ENCODE data around the gene ITGA3. TPM values are rescaled to one million over a fixed set of nuclear protein-coding genes. Genes with fewer than 3 reads are reported as not detected.
"Not testable (repeated sequence)": the region's sequence is repeated elsewhere in the genome, so short reads cannot be mapped to it uniquely, and the experiment has no call there.

The ITGA3 gene
- total RNA-seq, 1 experiment from 2014 or later: 392 TPM

GRCh38 chr17:50061713-50062045 lies 5.8 kb downstream of the ITGA3 start:
- not testable (repeated sequence) for H3K9me3 ChIP-seq (ENCODE audit: control insufficient read depth in 1 of 2, insufficient read depth in 1 of 2, low read depth in 1 of 2, low read length in 2 of 2); H4K20me1 ChIP-seq (ENCODE audit: insufficient read depth); H3K27me3 ChIP-seq (ENCODE audit: insufficient read depth, low read length); BruUV-seq (replicated peaks); DNase-seq (ENCODE audit: low read depth, low spot score); H2AFZ ChIP-seq (ENCODE audit: low read depth, low read length, poor library complexity, severe bottlenecking); H3K9me2 ChIP-seq (ENCODE audit: insufficient read depth); ATAC-seq
- Histone ChIP-seq H3K4me2 (ENCODE audit: low read length) (peak overlapping the region; percentile 87), H3K4me1 (ENCODE audit: control insufficient read depth in 1 of 2, insufficient read depth in 2 of 2, low read length in 2 of 2) (peaks cover 92 to 98% of the 10 kb centered on the region in 2 experiments), H3K27ac (ENCODE audit: low read depth, low read length) (peak overlapping the region; percentile 93), H3K9ac (ENCODE audit: low read length) (peak overlapping the region; percentile 82), H3K4me3 (replicated peaks in 1 of 2; ENCODE audit: low read depth in 1 of 2, low read length in 2 of 2) (peak overlapping the region; percentile 38 to 50), H3K79me2 (ENCODE audit: insufficient read depth, low read length) (peaks cover 99% of the 10 kb centered on the region), H3K36me3 (ENCODE audit: control insufficient read depth in 1 of 2, insufficient read depth in 2 of 2, low read length in 2 of 2) (peaks cover 7 to 18% of the 10 kb centered on the region in 2 experiments; a peak in 3 of 4 replicates)
- ChIA-PET CTCF (interaction anchor here (1.6 to 3.9 kb wide), 5 partner anchors 17 to 64 kb away, joined by 12 to 22 read pairs (median 20); no protein-coding TSS in a partner anchor), RAD21 (ENCODE audit: low non-redundant PET in 1 of 2, low total read pairs in 2 of 2, uncharacterized antibody in 2 of 2, unreplicated experiment in 2 of 2) (interaction anchor here (1.6 to 3.3 kb wide), 2 partner anchors 33 to 35 kb away, joined by 7 to 15 read pairs; no protein-coding TSS in a partner anchor), POLR2A (interaction anchor here (0.7 to 7.3 kb wide), 15 partner anchors 9 to 1236 kb away, joined by 3 to 65 read pairs (median 3); no protein-coding TSS in a partner anchor)
- peak; percentile 15 for TF ChIP-seq YY1 (IDR thresholded peaks at IDR 0.05; ENCODE audit: extremely low read depth, insufficient replicate concordance, low read depth, low read length)
- intact Hi-C loops (cut with micrococcal nuclease): loop anchor here (2.0 kb wide), 1 partner anchor 35 kb away; no protein-coding TSS in a partner anchor

- intact Hi-C loops (cut with micrococcal nuclease): loop anchor here (2.0 kb wide), 1 partner anchor 36 kb away; no protein-coding TSS in a partner anchor
- peak overlapping the region; percentile 38 to 50 for H3K4me3 ChIP-seq (replicated peaks in 1 of 2; ENCODE audit: low read depth in 1 of 2, low read length in 2 of 2)
- no TSS peak for BruUV-seq (replicated peaks)
Measured at GRCh38 chr17:50062293-50063243, 6.7 kb downstream of the ITGA3 start.

More at GRCh38 chr17:50062293-50063243, 6.7 kb downstream of the ITGA3 start:
- peaks cover 99% of the 10 kb centered on the region for H3K79me2 ChIP-seq (ENCODE audit: insufficient read depth, low read length)
- peak overlapping the region; percentile 87 for H3K4me2 ChIP-seq (ENCODE audit: low read length)
- peaks cover 13 to 25% of the 10 kb centered on the region in 2 experiments; a peak in 3 of 4 replicates for H3K36me3 ChIP-seq (ENCODE audit: control insufficient read depth in 1 of 2, insufficient read depth in 2 of 2, low read length in 2 of 2)
- RAD21 ChIA-PET (ENCODE audit: low non-redundant PET in 1 of 2, low total read pairs in 2 of 2, uncharacterized antibody in 2 of 2, unreplicated experiment in 2 of 2): interaction anchor here (0.6 to 3.3 kb wide), 6 partner anchors 17 to 298 kb away, joined by 3 to 15 read pairs (median 4); partner anchors contain the start of gene FAM117A (in 1 of the 2)
- no peaks in the 10 kb centered on the region for H4K20me1 ChIP-seq (ENCODE audit: insufficient read depth)
- peaks cover 94 to 98% of the 10 kb centered on the region in 2 experiments for H3K4me1 ChIP-seq (ENCODE audit: control insufficient read depth in 1 of 2, insufficient read depth in 2 of 2, low read length in 2 of 2)
- TF ChIP-seq ZFX (IDR thresholded peaks at IDR 0.05): peak; percentile 33; the same call in 1 of the 2 replicates
- no peak for TF ChIP-seq SRF (IDR thresholded peaks at IDR 0.05; ENCODE audit: low read depth)
- no peak for TF ChIP-seq EGR1 (IDR thresholded peaks at IDR 0.05; ENCODE audit: low read depth)
- no peak for TF ChIP-seq FOSL1 (IDR thresholded peaks at IDR 0.05; ENCODE audit: low read depth)
- peak; percentile 71 for TF ChIP-seq YY1 (IDR thresholded peaks at IDR 0.05; ENCODE audit: extremely low read depth, insufficient replicate concordance, low read depth, low read length)
- TF ChIP-seq POLR2AphosphoS5 (IDR thresholded peaks at IDR 0.05; ENCODE audit: low read depth, low read length): peak; percentile 85
- ATAC-seq: peak; percentile 77
- H3K9me2 ChIP-seq (ENCODE audit: insufficient read depth): no peaks in the 10 kb centered on the region
- CTCF ChIA-PET: interaction anchor here (0.6 to 3.9 kb wide), 8 partner anchors 9 to 720 kb away, joined by 3 to 25 read pairs (median 18); no protein-coding TSS in a partner anchor
- no peaks in the 10 kb centered on the region for H3K27me3 ChIP-seq (ENCODE audit: insufficient read depth, low read length)
- peak overlapping the region; percentile 82 for H3K9ac ChIP-seq (ENCODE audit: low read length)
- no peaks in the 10 kb centered on the region for H3K9me3 ChIP-seq (ENCODE audit: control insufficient read depth in 1 of 2, insufficient read depth in 1 of 2, low read depth in 1 of 2, low read length in 2 of 2)
- peak overlapping the region; percentile 93 for H3K27ac ChIP-seq (ENCODE audit: low read depth, low read length)
- H2AFZ ChIP-seq (ENCODE audit: low read depth, low read length, poor library complexity, severe bottlenecking): no peak overlapping the region
- DNase-seq (ENCODE audit: low read depth, low spot score): peak; percentile 91
- POLR2A ChIA-PET: interaction anchor here (0.8 to 7.3 kb wide), 16 partner anchors 9 to 299 kb away, joined by 3 to 65 read pairs (median 5); partner anchors contain the start of gene FAM117A
